ENCODE data around the gene ETV5. TPM values are rescaled to one million over a fixed set of nuclear protein-coding genes. Genes with fewer than 3 reads are reported as not detected.

ETV5 gene
- total RNA-seq, 4 donors from 2014 or later: 9.8 to 18.3 (median 12.2) TPM

GRCh38 chr3:186125118-186125517, 16.2 kb upstream of the ETV5 start:
- TF ChIP-seq POLR2A (IDR thresholded peaks at IDR 0.05): no peak
- TF ChIP-seq CTCF (IDR thresholded peaks at IDR 0.05): no peak
- no peak for TF ChIP-seq EP300 (IDR thresholded peaks at IDR 0.05)
- H3K4me1 ChIP-seq: no peaks in the 10 kb centered on the region
- H3K27ac ChIP-seq: no peak overlapping the region
- no peaks in the 10 kb centered on the region for H3K36me3 ChIP-seq
- DNase-seq (ENCODE audit: low spot score in 2 of 2): no peak
- no peaks in the 10 kb centered on the region for H3K9me3 ChIP-seq
- WGBS, 2 donors: 97 to 100% methylated on average over 2 of the region's 2 CpGs
- no peaks in the 10 kb centered on the region for H3K27me3 ChIP-seq
- no peak overlapping the region for H3K4me3 ChIP-seq

- TF ChIP-seq EP300 (IDR thresholded peaks at IDR 0.05): no peak
- TF ChIP-seq POLR2A (IDR thresholded peaks at IDR 0.05): no peak
- TF ChIP-seq CTCF (IDR thresholded peaks at IDR 0.05): no peak
- no peaks in the 10 kb centered on the region for H3K9me3 ChIP-seq
- 59% methylated on average over 5 of the region's 5 CpGs for WGBS, 2 donors
- H3K27me3 ChIP-seq: no peaks in the 10 kb centered on the region
- no peaks in the 10 kb centered on the region for H3K36me3 ChIP-seq
- DNase-seq (ENCODE audit: low spot score in 2 of 2): no peak
- H3K27ac ChIP-seq: no peak overlapping the region
- no peaks in the 10 kb centered on the region for H3K4me1 ChIP-seq
- no peak overlapping the region for H3K4me3 ChIP-seq
These were observed 15.7 kb upstream of the ETV5 start for GRCh38 chr3:186124592-186124991.

- TF ChIP-seq EP300 (IDR thresholded peaks at IDR 0.05) (no peak), POLR2A (IDR thresholded peaks at IDR 0.05) (no peak), CTCF (IDR thresholded peaks at IDR 0.05) (no peak)
- H3K4me1 ChIP-seq: no peaks in the 10 kb centered on the region
- DNase-seq (ENCODE audit: low spot score in 2 of 2): no peak
- 75 to 77% methylated on average over 5 of the region's 5 CpGs for WGBS, 2 donors
- no peak overlapping the region for H3K27ac ChIP-seq
- H3K4me3 ChIP-seq: no peak overlapping the region
- H3K36me3 ChIP-seq: no peaks in the 10 kb centered on the region
- no peaks in the 10 kb centered on the region for H3K9me3 ChIP-seq
- H3K27me3 ChIP-seq: no peaks in the 10 kb centered on the region
These were observed 14.1 kb upstream of the ETV5 start for GRCh38 chr3:186123012-186123411.

- TF ChIP-seq POLR2A (IDR thresholded peaks at IDR 0.05) (no peak), CTCF (IDR thresholded peaks at IDR 0.05) (no peak), EP300 (IDR thresholded peaks at IDR 0.05) (no peak)
- no peak for DNase-seq (ENCODE audit: low spot score in 2 of 2)
- H3K27me3 ChIP-seq: no peaks in the 10 kb centered on the region
- H3K36me3 ChIP-seq: no peaks in the 10 kb centered on the region
- no peaks in the 10 kb centered on the region for H3K9me3 ChIP-seq
- no peak overlapping the region for H3K4me3 ChIP-seq
- H3K27ac ChIP-seq: no peak overlapping the region
- WGBS, 2 donors: 8 to 35% methylated on average over 2 of the region's 2 CpGs
- no peaks in the 10 kb centered on the region for H3K4me1 ChIP-seq
These were observed 13.1 kb upstream of the ETV5 start for GRCh38 chr3:186121968-186122367.

DNA sequence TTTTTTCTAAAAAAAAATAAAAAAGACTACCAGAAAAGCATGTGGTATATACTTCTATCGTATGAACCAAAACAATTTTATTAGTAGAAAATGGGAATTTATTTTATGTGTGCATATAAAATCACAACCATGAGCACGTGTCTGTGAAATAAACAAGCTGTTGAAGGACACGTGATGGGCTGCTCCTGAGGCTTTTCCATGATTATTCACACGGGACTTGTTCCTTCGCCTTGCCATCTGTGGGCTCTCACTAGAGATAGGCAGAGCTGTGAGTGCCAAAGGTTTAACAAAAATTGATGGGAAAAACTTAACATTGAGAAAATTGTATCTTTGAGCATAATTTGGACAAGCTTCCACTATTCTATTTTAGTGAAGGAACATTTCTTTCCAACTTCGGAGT, 12.4 kb upstream of the ETV5 start:
- TF ChIP-seq POLR2A (IDR thresholded peaks at IDR 0.05): no peak
- TF ChIP-seq EP300 (IDR thresholded peaks at IDR 0.05): no peak
- TF ChIP-seq CTCF (IDR thresholded peaks at IDR 0.05): no peak
- no peaks in the 10 kb centered on the region for H3K36me3 ChIP-seq
- H3K4me3 ChIP-seq: no peak overlapping the region
- no peak overlapping the region for H3K27ac ChIP-seq
- 70 to 84% methylated on average over 6 of the region's 6 CpGs for WGBS, 2 donors
- H3K9me3 ChIP-seq: no peaks in the 10 kb centered on the region
- no peaks in the 10 kb centered on the region for H3K27me3 ChIP-seq
- no peak for DNase-seq (ENCODE audit: low spot score in 2 of 2)
- H3K4me1 ChIP-seq: no peaks in the 10 kb centered on the region

Data from tibial nerve (tissue), 4 donors.